Right lobe of liver (tissue), 6 donors: ENCODE results near the gene TUBG1. TPM values are rescaled to one million over a fixed set of nuclear protein-coding genes. Genes with fewer than 3 reads are reported as not detected.

ENCODE experiments used
- ATAC-seq, 4 donors: fragments of 200-7000 bp; cut with Tn5 transposase; one replicate each; pipeline ENCODE4 v1.9.1; 2020; ENCODE audit warnings: mild to moderate bottlenecking in 4 of 4, moderate library complexity in 4 of 4
- DNase-seq, 3 donors: peaks; one replicate each; pipeline ENCODE4 v3.0.0-alpha.2; 2020
- H3K27ac ChIP-seq, 3 donors: fragments of 200-600 bp; one replicate each; pipeline ENCODE4 v1.8.0; 2022
- H3K27me3 ChIP-seq, 2 donors: fragments of 200-600 bp; one replicate each; pipeline ENCODE4 v1.8.0; 2022
- H3K36me3 ChIP-seq, 4 donors: fragments of 200-600 bp; sonication (generic) in 1 of 4; one replicate each; pipeline versions ENCODE4 v1.5.1 to v1.8.0; 2017 to 2022; ENCODE audit warnings: control low read depth in 1 of 4
- H3K4me1 ChIP-seq, 4 donors: fragments of 200-600 bp; sonication (generic) in 1 of 4; one replicate each; pipeline versions ENCODE4 v1.5.1 to v1.8.0; 2017 to 2022; ENCODE audit warnings: control low read depth in 1 of 4
- H3K4me3 ChIP-seq, 3 donors: fragments of 200-600 bp; one replicate each; pipeline ENCODE4 v1.8.0; 2022
- H3K9me3 ChIP-seq, 4 donors: fragments of 200-600 bp; sonication (generic) in 1 of 4; one replicate each; pipeline versions ENCODE4 v1.5.1 to v1.8.0; 2017 to 2022; ENCODE audit warnings: control low read depth in 1 of 4
- POLR2A ChIP-seq: fragments of 450-650 bp; IDR thresholded peaks from one replicate; pipeline ENCODE4 v1.6.1; 2017; ENCODE audit warnings: antibody characterized with exemption, mild to moderate bottlenecking
- WGBS: methylation state at CpG from one replicate; pipeline ENCODE4 v1.1.6; 2018; ENCODE audit warnings: low coverage, low lambda C conversion rate; ENCODE audit not compliant: insufficient coverage; ENCODE audit errors: missing lambda C conversion rate; 5-methylcytosine and 5-hydroxymethylcytosine counted together
- intact Hi-C, 2 donors: fragments of 100-400 bp; cut with DNase I; formaldehyde crosslinking; loops; one replicate each; pipeline versions ENCODE4 v1.11.2 to v1.14.1; 2022
- total RNA-seq, 6 experiments: library from RNA; depleted of rRNA in 2 of 6; stranded (reverse); fragments of >200 nt in 2 of 6; fragmentation: NEBNext Ultra II Directional in 3 of 6; extraction: Animal tissue kit (Norgen Biotek cat#: 25700) in 3 of 6; gene quantifications; one replicate each; pipeline versions ENCODE4 v1.1.0 to v1.2.4, GENCODE V29; 2016 to 2023
- TF ChIP-seq, protein P1 (sequence below), 4 donors: fragments of 200-600 bp in 3 of 4; fragments of 450-650 bp in 1 of 4; IDR thresholded peaks; one replicate each; pipeline versions ENCODE4 v1.5.1 to v1.8.0; 2016 to 2022; ENCODE audit warnings: antibody characterized with exemption in 4 of 4, mild to moderate bottlenecking in 2 of 4
- donor health status: DM: no; HTN: yes; CAD: no.
- donor health status: DM: no; HTN: no; CAD: no.
- donor health status: DM: no; HTN: no; CAD: no.
- donor health status: DM: no; HTN: yes; CAD: no.
- donor health status: DM: no; HTN: yes; CAD: no.

TUBG1 gene
- total RNA-seq, 6 experiments from 2014 or later = 17.9 to 44.5 (median 22.0) TPM

DNA sequence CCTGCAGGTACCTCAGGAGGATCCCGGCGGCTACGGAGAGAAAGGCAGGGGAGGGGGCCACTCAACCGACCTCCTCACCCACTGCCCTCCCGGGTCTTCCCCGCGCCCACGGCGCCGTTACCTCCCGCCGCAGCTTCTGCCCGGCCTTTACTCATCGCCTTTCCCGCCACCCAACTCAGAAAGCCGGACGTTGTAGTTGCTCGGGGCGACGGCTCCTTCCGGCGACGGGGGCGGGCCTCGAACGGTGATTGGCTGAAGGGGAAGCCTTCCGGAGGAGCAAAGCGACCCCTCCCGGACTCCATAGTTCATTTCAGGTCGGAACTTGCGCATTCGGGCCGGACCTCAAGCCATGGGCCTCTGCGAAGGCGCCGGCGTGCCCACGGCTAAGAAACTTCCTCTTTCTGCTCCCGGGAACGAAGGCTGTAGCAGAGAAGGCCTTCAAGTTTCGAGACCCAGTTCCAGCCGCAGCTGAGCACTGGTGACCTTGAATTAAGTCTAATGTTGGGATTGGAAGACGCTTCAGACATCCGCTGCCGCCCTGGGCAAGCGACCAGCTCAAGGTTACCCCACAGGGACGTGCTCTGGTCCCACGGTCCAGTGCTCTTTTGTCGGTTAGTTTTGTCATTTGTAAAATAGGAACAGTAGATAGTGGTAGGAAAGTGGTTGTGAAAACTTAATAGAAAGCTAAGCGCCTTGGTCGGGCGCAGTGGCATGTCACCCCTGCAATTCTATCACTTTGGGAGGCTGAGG is 31.8 kb upstream of the TUBG1 start, which contains the start of gene PSMC3IP:
Gene PSMC3IP (minus strand): TSS at position 198 of the 750 bp plus-strand sequence. CDS start 43 bp downstream, at position 155.
- DNase-seq (peak; percentile 96 to 97 (median 97)), ATAC-seq (peak; percentile 93 to 97 (median 94))
- Histone ChIP-seq H3K4me3 (peak within 1 kb of the TSS; percentile 67 to 90 (median 80)), H3K27me3 (no peaks in the 10 kb centered on the region), H3K4me1 (peaks cover 0 to 15% (median 6%) of the 10 kb centered on the region in 4 donors), H3K27ac (peak within 1 kb of the TSS; percentile 37 to 85 (median 81)), H3K36me3 (peaks cover 9 to 38% (median 20%) of the 10 kb centered on the region in 4 donors), H3K9me3 (no peaks in the 10 kb centered on the region)
- peak; percentile 64 for TF ChIP-seq POLR2A
- TF ChIP-seq, protein P1, sequence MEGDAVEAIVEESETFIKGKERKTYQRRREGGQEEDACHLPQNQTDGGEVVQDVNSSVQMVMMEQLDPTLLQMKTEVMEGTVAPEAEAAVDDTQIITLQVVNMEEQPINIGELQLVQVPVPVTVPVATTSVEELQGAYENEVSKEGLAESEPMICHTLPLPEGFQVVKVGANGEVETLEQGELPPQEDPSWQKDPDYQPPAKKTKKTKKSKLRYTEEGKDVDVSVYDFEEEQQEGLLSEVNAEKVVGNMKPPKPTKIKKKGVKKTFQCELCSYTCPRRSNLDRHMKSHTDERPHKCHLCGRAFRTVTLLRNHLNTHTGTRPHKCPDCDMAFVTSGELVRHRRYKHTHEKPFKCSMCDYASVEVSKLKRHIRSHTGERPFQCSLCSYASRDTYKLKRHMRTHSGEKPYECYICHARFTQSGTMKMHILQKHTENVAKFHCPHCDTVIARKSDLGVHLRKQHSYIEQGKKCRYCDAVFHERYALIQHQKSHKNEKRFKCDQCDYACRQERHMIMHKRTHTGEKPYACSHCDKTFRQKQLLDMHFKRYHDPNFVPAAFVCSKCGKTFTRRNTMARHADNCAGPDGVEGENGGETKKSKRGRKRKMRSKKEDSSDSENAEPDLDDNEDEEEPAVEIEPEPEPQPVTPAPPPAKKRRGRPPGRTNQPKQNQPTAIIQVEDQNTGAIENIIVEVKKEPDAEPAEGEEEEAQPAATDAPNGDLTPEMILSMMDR (IDR thresholded peaks at IDR 0.05) = peak; percentile 7 to 40 (median 20)
- 0% methylated on average over 18 of the region's 52 CpGs for WGBS
- intact Hi-C loops = no loop called here

DNA sequence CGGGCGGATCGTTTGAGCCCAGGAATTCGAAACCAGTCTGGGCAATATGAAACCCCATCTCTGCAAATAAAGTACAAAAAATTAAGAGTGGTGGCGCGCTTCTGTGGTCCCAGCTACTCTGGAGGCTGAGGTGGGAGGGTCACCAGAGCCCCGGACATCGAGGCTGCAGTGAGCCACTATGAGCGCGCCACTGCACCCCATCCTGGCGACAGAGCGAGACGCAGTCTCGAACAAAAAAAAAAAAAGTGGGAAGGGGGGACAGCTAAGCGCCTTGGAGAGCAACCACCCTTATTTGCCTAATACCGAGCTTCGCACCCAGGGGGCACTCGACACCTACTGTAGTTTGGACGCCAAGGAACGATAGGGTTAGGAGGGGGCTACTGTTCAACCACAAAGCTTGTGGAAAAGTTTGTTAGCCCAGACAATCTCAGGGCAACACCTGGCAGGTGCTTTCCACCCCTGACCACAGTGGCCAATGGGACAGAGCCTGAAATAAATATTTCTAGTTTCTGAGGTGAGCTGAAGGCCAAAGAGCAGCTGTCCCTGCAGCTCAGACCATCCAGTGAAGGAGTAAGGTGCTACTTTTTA is 31.1 kb upstream of the TUBG1 start:
- under 1% methylated on average over 20 of the region's 20 CpGs for WGBS
- TF ChIP-seq POLR2A = no peak
- TF ChIP-seq, protein P1 (IDR thresholded peaks at IDR 0.05) = peak; percentile 55 to 60 (median 58)
- peak overlapping the region; percentile 67 to 90 (median 80) for H3K4me3 ChIP-seq
- H3K4me1 ChIP-seq = peaks cover 0 to 15% (median 6%) of the 10 kb centered on the region in 4 donors
- peak overlapping the region; percentile 37 to 85 (median 81) for H3K27ac ChIP-seq
- DNase-seq (peak; percentile 62 to 72 (median 66)), ATAC-seq (peak; percentile 65 to 72 (median 67))
- intact Hi-C loops = no loop called here
- H3K36me3 ChIP-seq = peaks cover 5 to 38% (median 18%) of the 10 kb centered on the region in 4 donors
- H3K27me3 ChIP-seq = no peaks in the 10 kb centered on the region
- H3K9me3 ChIP-seq = no peaks in the 10 kb centered on the region

DNA sequence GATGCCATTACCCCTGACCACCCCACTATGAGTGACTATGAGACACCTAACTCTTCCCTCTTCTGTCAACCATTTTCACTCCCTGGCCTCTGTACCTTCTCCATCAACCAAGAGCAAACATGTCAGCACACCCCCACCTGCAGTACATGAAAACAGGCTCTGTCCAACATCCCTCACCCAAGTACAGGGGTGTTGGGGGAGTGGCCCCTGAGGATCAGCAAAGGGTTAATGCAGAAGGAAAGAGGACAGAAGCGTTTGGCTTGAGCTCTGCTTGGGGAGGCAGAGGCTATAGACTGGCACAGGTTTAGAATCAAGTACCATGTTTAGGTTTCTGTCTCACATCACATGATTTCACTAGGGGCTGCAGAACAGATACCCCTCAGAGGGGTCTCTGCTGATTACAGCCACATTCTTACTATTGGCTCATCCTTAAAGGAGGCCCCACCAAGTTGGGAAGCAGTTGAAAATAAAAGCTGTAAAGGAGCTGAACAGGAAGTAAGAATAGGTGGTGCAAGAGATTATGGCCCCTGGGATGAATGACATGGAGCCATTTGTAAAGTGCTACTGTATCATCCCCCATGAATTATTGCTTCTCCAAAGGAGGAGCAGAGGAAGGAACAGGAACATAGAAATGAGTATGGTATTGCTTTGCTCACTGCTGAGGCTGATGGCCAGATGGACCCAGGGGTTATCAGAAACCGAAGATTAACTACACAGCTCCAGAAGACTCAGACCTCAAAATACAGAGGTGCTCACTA is 29.5 kb upstream of the TUBG1 start:
- no peak for ATAC-seq
- TF ChIP-seq POLR2A = no peak
- TF ChIP-seq, protein P1 (IDR thresholded peaks at IDR 0.05) = no peak
- Histone ChIP-seq H3K36me3 (peaks cover 9 to 46% (median 23%) of the 10 kb centered on the region in 4 donors), H3K27me3 (no peaks in the 10 kb centered on the region), H3K4me3 (no peak overlapping the region), H3K9me3 (no peaks in the 10 kb centered on the region), H3K4me1 (peaks cover 0 to 15% (median 6%) of the 10 kb centered on the region in 4 donors), H3K27ac (no peak overlapping the region)
- 9% methylated on average over 1 of the region's 2 CpGs for WGBS
- intact Hi-C loops = loop anchor here in 1 of 2 donors (10.0 kb wide), 1 partner anchor 105 kb away; the partner anchor contains the start of genes CCR10 and CNTNAP1
- DNase-seq = no peak

- no peaks in the 10 kb centered on the region for H3K27me3 ChIP-seq
- peaks cover 9 to 62% (median 27%) of the 10 kb centered on the region in 4 donors for H3K36me3 ChIP-seq
- H3K4me3 ChIP-seq = no peak overlapping the region
- no peak for DNase-seq
- TF ChIP-seq, protein P1 (IDR thresholded peaks at IDR 0.05) = no peak
- no peak for TF ChIP-seq POLR2A
- 100% methylated on average over 2 of the region's 10 CpGs for WGBS
- no peaks in the 10 kb centered on the region for H3K9me3 ChIP-seq
- intact Hi-C loops = loop anchor here in 1 of 2 donors (10.0 kb wide), 1 partner anchor 103 kb away; the partner anchor contains the start of genes CCR10 and CNTNAP1
- H3K27ac ChIP-seq = no peak overlapping the region
- H3K4me1 ChIP-seq = peaks cover 0 to 15% (median 6%) of the 10 kb centered on the region in 4 donors
- no peak for ATAC-seq
Measured at GRCh38 chr17:42581744-42582270, 27.7 kb upstream of the TUBG1 start.
